ENCODE data around the gene SFXN3.
A peak's percentile ranks its signal among the peaks of the same experiment; 100 is the strongest.

GRCh38 chr10:101011517-101012423 lies 19.3 kb upstream of the SFXN3 start:
- TF ChIP-seq CTCF (IDR thresholded peaks at IDR 0.05) (0 out of 2 replicates have a peak, but pooled peaks have one; percentile 9), FOXJ3 (CRISPR knock-in tag; IDR thresholded peaks at IDR 0.05; ENCODE audit: borderline replicate concordance) (no peak), MLX (CRISPR knock-in tag; IDR thresholded peaks at IDR 0.05) (no peak), CREB1 (CRISPR knock-in tag; IDR thresholded peaks at IDR 0.05) (no peak), SMAD3 (CRISPR knock-in tag; IDR thresholded peaks at IDR 0.05; ENCODE audit: borderline replicate concordance) (no peak), ZNF219 (CRISPR knock-in tag; IDR thresholded peaks at IDR 0.05; ENCODE audit: borderline replicate concordance) (no peak), USF2 (CRISPR knock-in tag; IDR thresholded peaks at IDR 0.05) (no peak), ATF6 (CRISPR knock-in tag; IDR thresholded peaks at IDR 0.05) (no peak), CBFB (CRISPR knock-in tag; IDR thresholded peaks at IDR 0.05; ENCODE audit: low read depth) (no peak), NR2C2 (CRISPR knock-in tag; IDR thresholded peaks at IDR 0.05) (no peak), ZNF138 (CRISPR knock-in tag; conservative IDR thresholded peaks at IDR 0.05) (0 out of 2 replicates have a peak, but pooled peaks have one; percentile 19), E2F5 (CRISPR knock-in tag; IDR thresholded peaks at IDR 0.05) (no peak), JUN (CRISPR knock-in tag; IDR thresholded peaks at IDR 0.05) (no peak)

Measured in WTC11 (cell line).